Measurements from ENCODE around the gene TSHZ1. TPM values are rescaled to one million over a fixed set of nuclear protein-coding genes. Genes with fewer than 3 reads are reported as not detected.
A peak's percentile ranks its signal among the peaks of the same experiment; 100 is the strongest.

Gene TSHZ1
- total RNA-seq, 2 donors from 2014 or later = 14.5 to 19.4 TPM

DNA sequence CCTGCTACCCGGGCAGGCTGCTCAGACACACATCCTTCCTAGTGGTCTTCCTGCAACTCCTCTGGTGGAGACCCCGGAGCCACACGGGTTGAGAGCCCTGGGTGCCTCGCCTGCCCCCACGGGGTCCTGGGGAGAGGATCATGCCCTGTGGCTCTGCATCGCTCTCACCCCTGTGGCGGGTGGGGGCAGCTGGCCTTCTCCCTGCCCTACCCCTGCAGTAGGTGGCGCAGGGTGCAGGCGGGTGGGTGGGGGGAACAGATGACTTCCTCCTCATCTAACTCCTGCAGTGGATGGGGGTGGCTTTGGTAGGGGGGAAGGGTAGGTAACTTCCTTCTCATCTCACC is 38.5 kb downstream of the TSHZ1 start:
- no peaks in the 10 kb centered on the region for H3K27me3 ChIP-seq
- H3K27ac ChIP-seq = peak overlapping the region; percentile 71 to 81
- H3K9me3 ChIP-seq = no peaks in the 10 kb centered on the region
- TF ChIP-seq, protein P1, sequence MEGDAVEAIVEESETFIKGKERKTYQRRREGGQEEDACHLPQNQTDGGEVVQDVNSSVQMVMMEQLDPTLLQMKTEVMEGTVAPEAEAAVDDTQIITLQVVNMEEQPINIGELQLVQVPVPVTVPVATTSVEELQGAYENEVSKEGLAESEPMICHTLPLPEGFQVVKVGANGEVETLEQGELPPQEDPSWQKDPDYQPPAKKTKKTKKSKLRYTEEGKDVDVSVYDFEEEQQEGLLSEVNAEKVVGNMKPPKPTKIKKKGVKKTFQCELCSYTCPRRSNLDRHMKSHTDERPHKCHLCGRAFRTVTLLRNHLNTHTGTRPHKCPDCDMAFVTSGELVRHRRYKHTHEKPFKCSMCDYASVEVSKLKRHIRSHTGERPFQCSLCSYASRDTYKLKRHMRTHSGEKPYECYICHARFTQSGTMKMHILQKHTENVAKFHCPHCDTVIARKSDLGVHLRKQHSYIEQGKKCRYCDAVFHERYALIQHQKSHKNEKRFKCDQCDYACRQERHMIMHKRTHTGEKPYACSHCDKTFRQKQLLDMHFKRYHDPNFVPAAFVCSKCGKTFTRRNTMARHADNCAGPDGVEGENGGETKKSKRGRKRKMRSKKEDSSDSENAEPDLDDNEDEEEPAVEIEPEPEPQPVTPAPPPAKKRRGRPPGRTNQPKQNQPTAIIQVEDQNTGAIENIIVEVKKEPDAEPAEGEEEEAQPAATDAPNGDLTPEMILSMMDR (IDR thresholded peaks at IDR 0.05) = no peak
- H3K4me3 ChIP-seq = no peak overlapping the region
- H3K4me1 ChIP-seq = peaks cover 0 to 75% of the 10 kb centered on the region in 2 donors
- no peaks in the 10 kb centered on the region for H3K36me3 ChIP-seq
- DNase-seq (ENCODE audit: low spot score) = no peak

DNA sequence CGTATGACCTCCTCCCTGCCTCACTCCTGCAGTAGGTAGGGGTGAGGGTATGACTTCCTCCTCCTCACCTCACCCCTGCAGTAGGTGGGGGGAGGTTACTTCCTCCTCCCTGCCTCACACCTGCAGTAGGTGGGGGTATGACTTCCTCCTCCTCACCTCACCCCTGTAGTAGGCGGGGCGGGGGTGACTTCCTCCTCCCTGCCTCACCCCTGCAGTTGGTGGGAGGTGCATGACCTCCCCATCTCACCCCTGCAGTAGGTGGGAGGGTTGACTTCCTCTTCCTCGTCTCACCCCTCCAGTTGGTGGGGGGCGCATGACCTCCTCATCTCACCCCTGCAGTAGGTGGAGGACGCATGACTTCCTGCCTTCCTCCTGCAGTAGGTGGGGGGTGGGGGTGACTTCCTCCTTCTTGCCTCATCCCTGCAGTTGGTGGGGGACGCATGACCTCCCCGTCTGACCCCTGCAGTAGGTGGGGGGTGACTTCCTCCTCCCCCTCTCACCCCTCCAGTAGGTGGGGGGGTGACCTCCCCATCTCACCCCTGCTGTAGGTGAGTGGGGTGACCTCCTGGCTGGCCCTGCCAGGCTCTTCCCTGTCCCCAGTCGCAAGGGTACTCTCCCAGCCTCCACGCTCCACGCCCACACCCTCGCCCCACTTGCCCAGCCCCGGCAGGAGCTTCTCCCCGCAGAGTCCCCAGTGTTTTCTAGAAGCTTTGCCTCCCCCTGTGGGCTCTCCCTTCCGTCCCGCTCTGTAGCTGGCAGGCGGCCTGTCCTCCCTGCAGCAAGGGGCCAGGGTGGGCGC is 39.3 kb downstream of the TSHZ1 start:
- Histone ChIP-seq H3K27ac (no peak overlapping the region), H3K27me3 (no peaks in the 10 kb centered on the region), H3K9me3 (no peaks in the 10 kb centered on the region), H3K4me1 (peaks cover 0 to 77% of the 10 kb centered on the region in 2 donors), H3K4me3 (no peak overlapping the region), H3K36me3 (no peaks in the 10 kb centered on the region)
- TF ChIP-seq, protein P1 (IDR thresholded peaks at IDR 0.05) = no peak
- DNase-seq (ENCODE audit: low spot score) = no peak

GRCh38 chr18:75250471-75250821 is 39.8 kb downstream of the TSHZ1 start:
- H3K27ac ChIP-seq = no peak overlapping the region
- no peaks in the 10 kb centered on the region for H3K36me3 ChIP-seq
- H3K4me3 ChIP-seq = no peak overlapping the region
- H3K27me3 ChIP-seq = no peaks in the 10 kb centered on the region
- peaks cover 0 to 77% of the 10 kb centered on the region in 2 donors for H3K4me1 ChIP-seq
- DNase-seq (ENCODE audit: low spot score) = no peak
- H3K9me3 ChIP-seq = no peaks in the 10 kb centered on the region
- TF ChIP-seq, protein P1 (IDR thresholded peaks at IDR 0.05) = no peak

- TF ChIP-seq, protein P1 (IDR thresholded peaks at IDR 0.05) = no peak
- Histone ChIP-seq H3K9me3 (no peaks in the 10 kb centered on the region), H3K27me3 (no peaks in the 10 kb centered on the region), H3K27ac (no peak overlapping the region), H3K4me1 (peaks cover 0 to 76% of the 10 kb centered on the region in 2 donors), H3K36me3 (no peaks in the 10 kb centered on the region), H3K4me3 (no peak overlapping the region)
- no peak for DNase-seq (ENCODE audit: low spot score)
Measured at GRCh38 chr18:75251466-75251865, 40.9 kb downstream of the TSHZ1 start.

DNA sequence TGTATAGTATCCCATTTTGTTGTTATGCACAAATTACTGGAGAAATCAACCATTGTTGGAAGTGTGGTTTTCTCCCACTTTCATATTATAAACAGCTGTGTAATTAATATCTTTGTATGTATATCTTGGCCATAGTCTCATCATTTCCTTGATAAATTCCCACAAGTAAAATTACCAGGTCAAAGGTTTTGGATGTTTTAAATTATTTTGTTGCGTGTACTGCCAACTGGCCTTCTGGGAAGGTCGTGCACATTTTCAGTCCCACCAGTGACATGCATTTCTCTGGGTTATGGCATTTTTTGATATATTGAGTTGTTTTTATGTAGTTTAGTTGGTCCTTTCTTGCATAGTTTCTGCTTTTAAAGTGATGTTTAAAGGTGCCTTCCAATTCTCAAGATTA is 41.5 kb downstream of the TSHZ1 start:
- Histone ChIP-seq H3K27ac (no peak overlapping the region), H3K4me1 (peaks cover 0 to 74% of the 10 kb centered on the region in 2 donors), H3K36me3 (no peaks in the 10 kb centered on the region), H3K9me3 (no peaks in the 10 kb centered on the region), H3K27me3 (no peaks in the 10 kb centered on the region), H3K4me3 (no peak overlapping the region)
- TF ChIP-seq, protein P1 (IDR thresholded peaks at IDR 0.05) = no peak
- DNase-seq (ENCODE audit: low spot score) = no peak

GRCh38 chr18:75253043-75253442 is 42.4 kb downstream of the TSHZ1 start:
- Histone ChIP-seq H3K4me1 (peaks cover 0 to 75% of the 10 kb centered on the region in 2 donors), H3K4me3 (no peak overlapping the region), H3K36me3 (no peaks in the 10 kb centered on the region), H3K9me3 (no peaks in the 10 kb centered on the region), H3K27me3 (no peaks in the 10 kb centered on the region), H3K27ac (peak overlapping the region; percentile 2 to 32)
- TF ChIP-seq, protein P1 (IDR thresholded peaks at IDR 0.05) = no peak
- no peak for DNase-seq (ENCODE audit: low spot score)

All from right atrium auricular region (tissue), 2 donors.